Gastrocnemius medialis (tissue), 4 donors: ENCODE data around the gene CWC25. TPM values are rescaled to one million over a fixed set of nuclear protein-coding genes. Genes with fewer than 3 reads are reported as not detected.

ENCODE experiments used
- ATAC-seq, 2 donors: fragments of 150-250 bp; one replicate each; pipeline ENCODE4 v1.9.1; 2016
- DNase-seq, 2 donors: peaks; one replicate each; pipeline ENCODE4 v3.0.0-alpha.2; 2019
- H3K27ac ChIP-seq, 4 donors: fragments of 200-600 bp; sonication (generic); 1 replicate in 1 of 4; 2 replicates in 3 of 4; pipeline ENCODE4 v1.5.1; 2016 to 2018; ENCODE audit warnings: mild to moderate bottlenecking in 2 of 4, moderate library complexity in 1 of 4
- H3K27me3 ChIP-seq, 3 donors: fragments of 200-600 bp; sonication (generic) in 2 of 3; 1 replicate in 1 of 3; 2 replicates in 2 of 3; pipeline versions ENCODE4 v1.5.1 to v1.6.0; 2016 to 2019; ENCODE audit warnings: mild to moderate bottlenecking in 1 of 3, moderate library complexity in 1 of 3
- H3K36me3 ChIP-seq, 2 donors: fragments of 200-600 bp; sonication (generic) in 1 of 2; one replicate each; pipeline ENCODE4 v1.5.1; 2017 to 2018
- H3K4me1 ChIP-seq, 2 donors: fragments of 200-600 bp; sonication (generic) in 1 of 2; one replicate each; pipeline ENCODE4 v1.5.1; 2016 to 2017; ENCODE audit warnings: mild to moderate bottlenecking in 2 of 2
- H3K4me3 ChIP-seq, 4 donors: fragments of 200-600 bp; sonication (generic) in 3 of 4; 1 replicate in 1 of 4; 2 replicates in 3 of 4; pipeline ENCODE4 v1.5.1; 2016 to 2019; ENCODE audit warnings: mild to moderate bottlenecking in 2 of 4
- H3K9me3 ChIP-seq, 3 donors: fragments of 200-600 bp; sonication (generic) in 2 of 3; 1 replicate in 1 of 3; 2 replicates in 2 of 3; pipeline ENCODE4 v1.5.1; 2016 to 2019
- CTCF ChIP-seq, 5 experiments: fragments of 450-650 bp in 3 of 5; fragments of 200-600 bp in 2 of 5; sonication (generic) in 2 of 5; IDR thresholded peaks in 4 of 5; conservative IDR thresholded peaks in 1 of 5; 1 replicate in 4 of 5; 2 replicates in 1 of 5; pipeline ENCODE4 v1.5.1; 2016 to 2019; ENCODE audit warnings: antibody characterized with exemption in 5 of 5, mild to moderate bottlenecking in 3 of 5, moderate library complexity in 3 of 5
- POLR2A ChIP-seq, 2 donors: fragments of 450-650 bp; IDR thresholded peaks; one replicate each; pipeline ENCODE4 v1.6.1; 2017; ENCODE audit warnings: antibody characterized with exemption in 2 of 2, mild to moderate bottlenecking in 2 of 2, moderate library complexity in 2 of 2
- in situ Hi-C, 4 donors: fragments of 200-750 bp; cut with MboI; loops; one replicate each; pipeline versions ENCODE4 v1.15.0 to v1.8.0; 2017; ENCODE audit warnings: low sequenced_read_pairs in 4 of 4
- intact Hi-C: fragments of 100-400 bp; cut with DNase I; formaldehyde crosslinking; loops from one replicate; pipeline ENCODE4 v1.15.1; 2023; ENCODE audit warnings: low total_unique reads
- total RNA-seq, 4 donors: library from RNA; depleted of rRNA; stranded (reverse); fragments of >200 nt; gene quantifications; one replicate each; pipeline versions ENCODE4 v1.1.0 to v1.2.3, GENCODE V29; 2016

Gene CWC25
- total RNA-seq, 4 donors from 2014 or later, result 9.1 to 14.4 (median 12.3) TPM

GRCh38 chr17:38768417-38768816, 56.7 kb downstream of the CWC25 start:
- ATAC-seq, result no peak
- no peak for DNase-seq
- Histone ChIP-seq H3K9me3 (no peaks in the 10 kb centered on the region), H3K27ac (no peak overlapping the region), H3K4me1 (no peaks in the 10 kb centered on the region), H3K27me3 (no peaks in the 10 kb centered on the region), H3K36me3 (peaks cover 0 to 91% of the 10 kb centered on the region in 2 donors), H3K4me3 (no peak overlapping the region)
- intact Hi-C loops (no loop called here), in situ Hi-C loops (no loop called here)
- TF ChIP-seq CTCF (IDR thresholded peaks at IDR 0.05 in 4 of 5, conservative IDR thresholded peaks at IDR 0.05 in 1 of 5) (no peak), POLR2A (IDR thresholded peaks at IDR 0.05) (no peak)

GRCh38 chr17:38766341-38766740, 58.8 kb downstream of the CWC25 start:
- H3K4me3 ChIP-seq, result no peak overlapping the region
- no peak overlapping the region for H3K27ac ChIP-seq
- no peaks in the 10 kb centered on the region for H3K9me3 ChIP-seq
- no peak for TF ChIP-seq CTCF (IDR thresholded peaks at IDR 0.05 in 4 of 5, conservative IDR thresholded peaks at IDR 0.05 in 1 of 5)
- no peak for TF ChIP-seq POLR2A (IDR thresholded peaks at IDR 0.05)
- DNase-seq (no peak), ATAC-seq (no peak)
- peaks cover 0 to 86% of the 10 kb centered on the region in 2 donors for H3K36me3 ChIP-seq
- H3K27me3 ChIP-seq, result no peaks in the 10 kb centered on the region
- no peaks in the 10 kb centered on the region for H3K4me1 ChIP-seq
- intact Hi-C loops, result no loop called here
- in situ Hi-C loops, result no loop called here

GRCh38 chr17:38762231-38762630, 62.9 kb downstream of the CWC25 start:
- no peak for ATAC-seq
- H3K4me3 ChIP-seq, result no peak overlapping the region
- H3K27ac ChIP-seq, result no peak overlapping the region
- H3K4me1 ChIP-seq, result no peaks in the 10 kb centered on the region
- H3K36me3 ChIP-seq, result peaks cover 0 to 91% of the 10 kb centered on the region in 2 donors
- TF ChIP-seq POLR2A (IDR thresholded peaks at IDR 0.05) (no peak), CTCF (IDR thresholded peaks at IDR 0.05 in 4 of 5, conservative IDR thresholded peaks at IDR 0.05 in 1 of 5) (no peak)
- no peaks in the 10 kb centered on the region for H3K27me3 ChIP-seq
- no peaks in the 10 kb centered on the region for H3K9me3 ChIP-seq
- in situ Hi-C loops, result no loop called here
- DNase-seq, result no peak
- intact Hi-C loops, result no loop called here

- Histone ChIP-seq H3K4me3 (no peak overlapping the region), H3K36me3 (peaks cover 0 to 90% of the 10 kb centered on the region in 2 donors), H3K27me3 (no peaks in the 10 kb centered on the region), H3K4me1 (no peaks in the 10 kb centered on the region), H3K9me3 (no peaks in the 10 kb centered on the region), H3K27ac (no peak overlapping the region)
- ATAC-seq (no peak), DNase-seq (no peak)
- intact Hi-C loops (no loop called here), in situ Hi-C loops (no loop called here)
- TF ChIP-seq CTCF (IDR thresholded peaks at IDR 0.05 in 4 of 5, conservative IDR thresholded peaks at IDR 0.05 in 1 of 5) (no peak), POLR2A (IDR thresholded peaks at IDR 0.05) (no peak)
Observed at GRCh38 chr17:38761612-38762011, 63.5 kb downstream of the CWC25 start.

GRCh38 chr17:38753071-38753506, 72.0 kb downstream of the CWC25 start:
- Histone ChIP-seq H3K27ac (peak overlapping the region; percentile 92 to 96 (median 94)), H3K4me1 (peaks cover 27 to 41% of the 10 kb centered on the region in 2 donors), H3K27me3 (peaks cover 16 to 29% (median 25%) of the 10 kb centered on the region in 3 donors), H3K36me3 (peaks cover 0 to 37% of the 10 kb centered on the region in 2 donors), H3K9me3 (no peaks in the 10 kb centered on the region), H3K4me3 (peak overlapping the region; percentile 75 to 97 (median 90))
- DNase-seq (no peak), ATAC-seq (no peak)
- in situ Hi-C loops (loop anchor here in 1 of 4 donors (10.0 kb wide), 1 partner anchor 52 kb away; no protein-coding TSS in a partner anchor), intact Hi-C loops (loop anchor here (2.0 to 5.0 kb wide), 3 partner anchors 72 to 118 kb away; partner anchors contain the start of genes CWC25 and LASP1)
- TF ChIP-seq POLR2A (IDR thresholded peaks at IDR 0.05) (no peak), CTCF (IDR thresholded peaks at IDR 0.05 in 4 of 5, conservative IDR thresholded peaks at IDR 0.05 in 1 of 5) (no peak)
